Measurements from ENCODE around the gene MCAT. TPM values are rescaled to one million over a fixed set of nuclear protein-coding genes. Genes with fewer than 3 reads are reported as not detected.

The MCAT gene
- total and polyA plus RNA-seq, 12 donors: 16.9 to 92.9 (median 27.7) TPM

DNA sequence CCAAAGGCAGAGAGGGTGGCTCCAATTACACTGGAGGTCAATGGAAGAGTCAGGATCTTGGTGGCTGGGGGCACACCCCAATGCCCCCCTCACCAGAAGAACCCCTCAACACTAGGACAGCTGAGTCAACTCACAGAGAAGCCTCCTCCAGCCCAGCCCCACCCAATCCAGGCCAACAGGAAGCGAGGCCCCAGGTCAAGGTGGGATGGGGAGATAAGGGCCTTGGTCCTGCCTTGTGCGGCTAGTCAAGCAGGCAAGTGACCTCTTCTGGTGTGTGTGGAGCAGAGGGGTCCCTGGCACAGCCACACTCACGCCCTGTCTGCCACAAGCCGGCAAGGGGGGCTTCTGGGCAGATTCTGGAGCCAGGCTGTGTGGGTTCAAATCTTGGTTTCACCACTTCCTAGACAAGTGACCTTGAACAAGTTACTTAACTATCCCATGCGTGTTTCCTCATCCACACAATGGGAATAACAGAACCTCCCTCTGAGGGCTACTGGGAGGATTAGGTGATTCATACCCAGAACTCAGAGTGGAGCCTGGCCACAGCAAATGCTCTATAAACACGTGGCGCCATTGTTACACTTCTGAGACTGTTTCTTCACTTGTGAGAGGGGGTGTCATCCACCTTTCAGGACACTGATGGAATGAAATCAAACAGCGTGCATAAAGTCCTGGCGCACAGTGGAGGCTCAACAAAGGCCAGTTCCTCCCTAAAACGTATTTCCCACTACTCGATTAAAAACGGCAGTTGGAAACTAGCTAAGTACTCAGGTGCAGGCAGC is 40.5 kb upstream of the MCAT start:
- peak in 2 of 7 donors; percentile 30 to 43 for DNase-seq
- H3K4me3 ChIP-seq: no peak overlapping the region
- no peaks in the 10 kb centered on the region for H3K27me3 ChIP-seq
- intact Hi-C loops (cut with DNase I): no loop called here
- peak overlapping the region in 3 of 5 donors; percentile 13 to 80 (median 76) for H3K27ac ChIP-seq
- 42 to 52% (median 48%) methylated on average over 7 to 12 of the region's 12 CpGs for WGBS, 4 donors
- H3K9me3 ChIP-seq (replicated peaks in 1 of 3): no peaks in the 10 kb centered on the region
- peaks cover 21 to 27% of the 10 kb centered on the region in 2 donors for H3K4me1 ChIP-seq (replicated peaks in 1 of 2)
- TF ChIP-seq POLR2A (IDR thresholded peaks at IDR 0.05): no peak
- TF ChIP-seq, protein P1, sequence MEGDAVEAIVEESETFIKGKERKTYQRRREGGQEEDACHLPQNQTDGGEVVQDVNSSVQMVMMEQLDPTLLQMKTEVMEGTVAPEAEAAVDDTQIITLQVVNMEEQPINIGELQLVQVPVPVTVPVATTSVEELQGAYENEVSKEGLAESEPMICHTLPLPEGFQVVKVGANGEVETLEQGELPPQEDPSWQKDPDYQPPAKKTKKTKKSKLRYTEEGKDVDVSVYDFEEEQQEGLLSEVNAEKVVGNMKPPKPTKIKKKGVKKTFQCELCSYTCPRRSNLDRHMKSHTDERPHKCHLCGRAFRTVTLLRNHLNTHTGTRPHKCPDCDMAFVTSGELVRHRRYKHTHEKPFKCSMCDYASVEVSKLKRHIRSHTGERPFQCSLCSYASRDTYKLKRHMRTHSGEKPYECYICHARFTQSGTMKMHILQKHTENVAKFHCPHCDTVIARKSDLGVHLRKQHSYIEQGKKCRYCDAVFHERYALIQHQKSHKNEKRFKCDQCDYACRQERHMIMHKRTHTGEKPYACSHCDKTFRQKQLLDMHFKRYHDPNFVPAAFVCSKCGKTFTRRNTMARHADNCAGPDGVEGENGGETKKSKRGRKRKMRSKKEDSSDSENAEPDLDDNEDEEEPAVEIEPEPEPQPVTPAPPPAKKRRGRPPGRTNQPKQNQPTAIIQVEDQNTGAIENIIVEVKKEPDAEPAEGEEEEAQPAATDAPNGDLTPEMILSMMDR (IDR thresholded peaks at IDR 0.05): no peak
- H3K36me3 ChIP-seq (replicated peaks in 1 of 2): peaks cover 0 to 14% of the 10 kb centered on the region in 2 donors

- 77 to 88% (median 86%) methylated on average over 9 to 17 of the region's 17 CpGs for WGBS, 4 donors
- H3K36me3 ChIP-seq (replicated peaks in 1 of 2): peaks cover 0 to 17% of the 10 kb centered on the region in 2 donors
- no peak for DNase-seq
Observed at GRCh38 chr22:43182726-43183125, 39.5 kb upstream of the MCAT start.

DNA sequence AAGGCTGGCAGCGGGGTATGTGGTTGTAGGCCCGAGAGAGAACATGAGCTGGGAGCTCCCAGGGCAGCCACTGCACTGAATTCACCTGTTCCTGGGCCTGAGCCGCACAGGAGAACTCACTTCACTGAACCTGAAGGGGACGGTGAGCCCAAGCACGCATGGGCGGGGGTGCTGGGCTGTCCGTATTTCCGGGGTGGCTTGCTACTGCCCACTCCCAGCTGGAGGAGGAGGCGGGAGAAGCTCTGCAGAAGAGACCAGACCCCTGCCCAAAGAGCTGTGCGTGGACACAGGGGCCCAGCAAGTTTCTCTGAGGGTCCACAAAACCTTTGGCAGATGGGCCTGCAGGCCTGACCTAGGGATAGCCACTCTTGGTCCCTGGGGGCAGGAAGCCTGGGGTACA is 38.9 kb upstream of the MCAT start:
- DNase-seq: no peak
- Histone ChIP-seq H3K36me3 (replicated peaks in 1 of 2) (peaks cover 0 to 17% of the 10 kb centered on the region in 2 donors), H3K9me3 (replicated peaks in 1 of 3) (no peaks in the 10 kb centered on the region), H3K27me3 (no peaks in the 10 kb centered on the region), H3K4me3 (no peak overlapping the region), H3K27ac (no peak overlapping the region), H3K4me1 (replicated peaks in 1 of 2) (peaks cover 21 to 27% of the 10 kb centered on the region in 2 donors)
- TF ChIP-seq POLR2A (IDR thresholded peaks at IDR 0.05): no peak
- TF ChIP-seq, protein P1 (IDR thresholded peaks at IDR 0.05): no peak
- WGBS, 4 donors: 88 to 96% (median 93%) methylated on average over 3 to 10 of the region's 10 CpGs
- intact Hi-C loops (cut with DNase I): no loop called here

More at GRCh38 chr22:43182726-43183125, 39.5 kb upstream of the MCAT start:
- H3K4me3 ChIP-seq: no peak overlapping the region
- no peak overlapping the region for H3K27ac ChIP-seq
- peaks cover 21 to 27% of the 10 kb centered on the region in 2 donors for H3K4me1 ChIP-seq (replicated peaks in 1 of 2)
- intact Hi-C loops (cut with DNase I): no loop called here
- TF ChIP-seq, protein P1 (IDR thresholded peaks at IDR 0.05): no peak
- no peak for TF ChIP-seq POLR2A (IDR thresholded peaks at IDR 0.05)
- no peaks in the 10 kb centered on the region for H3K9me3 ChIP-seq (replicated peaks in 1 of 3)
- no peaks in the 10 kb centered on the region for H3K27me3 ChIP-seq

GRCh38 chr22:43181321-43182076 is 38.3 kb upstream of the MCAT start:
- peaks cover 0 to 17% of the 10 kb centered on the region in 2 donors for H3K36me3 ChIP-seq (replicated peaks in 1 of 2)
- DNase-seq: no peak
- no peak overlapping the region for H3K27ac ChIP-seq
- intact Hi-C loops (cut with DNase I): no loop called here
- H3K27me3 ChIP-seq: no peaks in the 10 kb centered on the region
- no peak overlapping the region for H3K4me3 ChIP-seq
- 77 to 84% (median 81%) methylated on average over 8 to 13 of the region's 13 CpGs for WGBS, 4 donors
- peaks cover 21 to 27% of the 10 kb centered on the region in 2 donors for H3K4me1 ChIP-seq (replicated peaks in 1 of 2)
- TF ChIP-seq, protein P1 (IDR thresholded peaks at IDR 0.05): no peak
- no peak for TF ChIP-seq POLR2A (IDR thresholded peaks at IDR 0.05)
- no peaks in the 10 kb centered on the region for H3K9me3 ChIP-seq (replicated peaks in 1 of 3)

Measured in adrenal gland (tissue), 12 donors.